HL-60 (cell line): ENCODE measurements around the gene LAMA2.

Experiments
- DNase-seq, 2 experiments: peaks; one replicate each; pipeline ENCODE4 v3.0.0-alpha.2; 2010 to 2020; ENCODE audit warnings: low read depth in 1 of 2, low spot score in 1 of 2
- H3K27ac ChIP-seq: fragments of 250-450 bp; sonication (Bioruptor Pico); replicated peaks from 2 replicates; pipeline ENCODE4 v1.5.1; 2020; ENCODE audit warnings: mild to moderate bottlenecking, moderate library complexity
- H3K27me3 ChIP-seq: fragments of 250-450 bp; sonication (Bioruptor Pico); 2 replicates; pipeline ENCODE4 v1.5.1; 2021; ENCODE audit warnings: mild to moderate bottlenecking, moderate library complexity; ENCODE audit not compliant: insufficient read depth, poor library complexity, severe bottlenecking
- H3K4me3 ChIP-seq: replicated peaks from 2 replicates; pipeline ENCODE4 v1.5.1; 2011; ENCODE audit warnings: mild to moderate bottlenecking, control low read depth, low read length; ENCODE audit not compliant: insufficient read depth
- CTCF ChIP-seq: IDR thresholded peaks from one replicate; pipeline ENCODE4 v1.5.1; 2011; ENCODE audit warnings: low read length, control low read depth, inconsistent platforms; ENCODE audit not compliant: insufficient read depth
- GABPA ChIP-seq: IDR thresholded peaks from 2 replicates; pipeline ENCODE4 v1.6.1; 2012; ENCODE audit warnings: low read depth
- POLR2AphosphoS5 ChIP-seq: IDR thresholded peaks from 2 replicates; pipeline ENCODE4 v1.6.1; 2012; ENCODE audit warnings: low read depth
- REST ChIP-seq: IDR thresholded peaks from 2 replicates; pipeline ENCODE4 v1.6.1; 2012; ENCODE audit warnings: low read depth; ENCODE audit not compliant: insufficient replicate concordance
- SPI1 ChIP-seq: IDR thresholded peaks from 2 replicates; pipeline ENCODE4 v1.6.1; 2012; ENCODE audit warnings: low read depth, mild to moderate bottlenecking, borderline replicate concordance

Gene LAMA2

DNA sequence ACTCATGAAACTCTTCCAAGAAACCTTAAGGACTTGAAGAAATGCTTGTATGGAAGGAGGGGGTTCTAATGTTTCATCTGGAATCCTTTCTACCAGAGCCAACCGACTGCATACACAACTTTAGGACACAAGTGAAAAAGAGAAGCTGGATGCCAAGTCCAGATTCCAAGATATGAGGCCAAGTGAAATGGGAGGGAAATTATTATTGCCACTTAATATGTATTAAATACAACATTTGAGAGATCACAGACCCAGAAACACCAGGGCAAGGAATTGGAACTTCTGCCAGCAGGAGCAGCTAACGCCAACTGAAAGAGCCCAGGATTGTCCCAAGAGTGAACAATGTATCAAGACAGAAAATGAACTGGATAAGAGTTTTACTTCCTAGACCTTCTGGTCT lies 682.9 kb downstream of the LAMA2 start:
- H3K27ac ChIP-seq = no peak overlapping the region
- no peak overlapping the region for H3K4me3 ChIP-seq
- TF ChIP-seq SPI1 (no peak), POLR2AphosphoS5 (no peak), GABPA (no peak), REST (no peak), CTCF (no peak)
- H3K27me3 ChIP-seq = no peaks in the 10 kb centered on the region
- DNase-seq = no peak
